Ishikawa (cell line): ENCODE results near the gene SMAD6.

ENCODE experiments used
- CREB1 ChIP-seq: IDR thresholded peaks from 2 replicates; pipeline ENCODE4 v1.6.1; 2012; ENCODE audit warnings: low read depth
- REST ChIP-seq: IDR thresholded peaks from 2 replicates; pipeline ENCODE4 v1.6.1; 2012; ENCODE audit warnings: low read depth, mild to moderate bottlenecking
- USF1 ChIP-seq: IDR thresholded peaks from 2 replicates; pipeline ENCODE4 v1.6.1; 2012
- ZBTB7A ChIP-seq: IDR thresholded peaks from 2 replicates; pipeline ENCODE4 v1.6.1; 2012; ENCODE audit warnings: low read depth

- no peak for TF ChIP-seq ZBTB7A
- TF ChIP-seq CREB1, result no peak
- TF ChIP-seq USF1, result no peak
- no peak for TF ChIP-seq REST
These were observed 117.0 kb downstream of the SMAD6 start for GRCh38 chr15:66819084-66819483.
